Central memory CD8-positive, alpha-beta T cell (primary cell): ENCODE data around the gene ADGRL2.

Source experiments
- ATAC-seq: fragments of 150-1000 bp; cut with Tn5 transposase; replicated peaks from 2 replicates; pipeline ENCODE4 v1.10.0; 2022; ENCODE audit warnings: mild to moderate bottlenecking, moderate FRiP score, moderate number of reproducible peaks; ENCODE audit not compliant: poor library complexity, severe bottlenecking; ENCODE audit errors: extremely low read depth
- DNase-seq, 2 donors: peaks; one replicate each; pipeline ENCODE4 v3.0.0; 2021; ENCODE audit warnings: low spot score in 2 of 2
- H3K27ac Mint-ChIP-seq: one replicate; pipeline ENCODE4 v1.8.0; 2022; ENCODE audit warnings: low read depth, mild to moderate bottlenecking, moderate library complexity, mixed read lengths
- H3K27me3 Mint-ChIP-seq: one replicate; pipeline ENCODE4 v1.8.0; 2022; ENCODE audit warnings: mixed read lengths
- H3K36me3 Mint-ChIP-seq: one replicate; pipeline ENCODE4 v1.8.0; 2022; ENCODE audit warnings: mild to moderate bottlenecking, moderate library complexity, mixed read lengths; ENCODE audit not compliant: insufficient read depth
- H3K4me1 Mint-ChIP-seq: one replicate; pipeline ENCODE4 v1.8.0; 2022; ENCODE audit warnings: mixed read lengths
- H3K4me3 Mint-ChIP-seq: one replicate; pipeline ENCODE4 v1.8.0; 2022; ENCODE audit warnings: mild to moderate bottlenecking, moderate library complexity, mixed read lengths
- H3K9me3 Mint-ChIP-seq: one replicate; pipeline ENCODE4 v1.8.0; 2022; ENCODE audit warnings: mixed read lengths

Gene ADGRL2

DNA sequence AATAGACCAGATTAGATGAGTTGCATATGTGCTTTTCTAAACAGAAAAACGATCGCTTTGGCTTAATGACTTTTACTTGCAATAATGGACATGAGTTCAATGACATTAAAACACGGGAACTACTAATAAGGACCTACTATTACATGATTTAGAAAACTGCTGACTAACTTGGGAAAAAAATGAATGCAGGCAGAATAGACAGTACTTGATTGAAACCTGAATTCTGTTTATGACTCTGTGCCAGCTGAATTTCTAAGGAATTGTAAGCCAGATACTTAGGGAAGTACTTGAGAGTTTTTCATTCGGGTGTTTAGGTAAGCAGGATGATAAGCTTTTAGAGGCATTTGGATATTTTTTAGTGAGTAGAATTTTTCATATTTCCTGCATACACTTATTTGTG is 12.0 kb downstream of the ADGRL2 start:
- DNase-seq (no peak), ATAC-seq (no peak)
- Mint-ChIP-seq H3K4me3 (no peak overlapping the region), H3K27me3 (no peaks in the 10 kb centered on the region), H3K4me1 (no peaks in the 10 kb centered on the region), H3K36me3 (no peaks in the 10 kb centered on the region), H3K9me3 (peaks cover 6% of the 10 kb centered on the region), H3K27ac (no peak overlapping the region)

GRCh38 chr1:81813691-81814090 is 13.0 kb downstream of the ADGRL2 start:
- H3K4me3 Mint-ChIP-seq = no peak overlapping the region
- H3K27ac Mint-ChIP-seq = no peak overlapping the region
- no peaks in the 10 kb centered on the region for H3K27me3 Mint-ChIP-seq
- DNase-seq (no peak), ATAC-seq (no peak)
- no peaks in the 10 kb centered on the region for H3K36me3 Mint-ChIP-seq
- H3K9me3 Mint-ChIP-seq = peaks cover 10% of the 10 kb centered on the region
- H3K4me1 Mint-ChIP-seq = no peaks in the 10 kb centered on the region

DNA sequence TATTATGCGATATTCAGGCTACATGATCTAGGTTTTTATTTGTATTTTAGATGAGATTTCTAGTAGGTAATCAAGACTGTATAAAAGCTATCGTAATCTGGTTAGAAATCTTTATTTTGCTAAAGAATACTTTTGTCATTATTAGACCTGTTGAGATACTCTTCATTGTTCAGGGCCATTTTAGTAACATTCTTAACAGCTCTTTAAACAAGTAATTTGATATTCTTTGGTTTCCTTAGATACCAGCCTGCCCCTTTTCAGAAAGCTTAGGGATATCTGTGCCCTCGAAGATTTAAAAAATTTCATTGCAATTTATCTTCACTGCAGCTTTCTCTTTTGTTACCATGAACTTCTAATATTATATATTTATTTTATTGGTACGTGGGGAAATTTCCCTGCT is 18.9 kb downstream of the ADGRL2 start:
- H3K36me3 Mint-ChIP-seq = no peaks in the 10 kb centered on the region
- no peak for DNase-seq
- H3K4me3 Mint-ChIP-seq = no peak overlapping the region
- H3K27ac Mint-ChIP-seq = no peak overlapping the region
- H3K27me3 Mint-ChIP-seq = no peaks in the 10 kb centered on the region
- no peaks in the 10 kb centered on the region for H3K4me1 Mint-ChIP-seq
- peaks cover 23% of the 10 kb centered on the region for H3K9me3 Mint-ChIP-seq
- ATAC-seq = no peak

- no peaks in the 10 kb centered on the region for H3K36me3 Mint-ChIP-seq
- peaks cover 31% of the 10 kb centered on the region for H3K9me3 Mint-ChIP-seq
- DNase-seq (no peak), ATAC-seq (no peak)
- no peaks in the 10 kb centered on the region for H3K27me3 Mint-ChIP-seq
- H3K4me3 Mint-ChIP-seq = no peak overlapping the region
- no peaks in the 10 kb centered on the region for H3K4me1 Mint-ChIP-seq
- H3K27ac Mint-ChIP-seq = no peak overlapping the region
Observed at GRCh38 chr1:81820765-81821164, 20.0 kb downstream of the ADGRL2 start.

GRCh38 chr1:81823082-81823481 is 22.3 kb downstream of the ADGRL2 start:
- peaks cover 27% of the 10 kb centered on the region for H3K9me3 Mint-ChIP-seq

GRCh38 chr1:81824759-81825158 is 24.0 kb downstream of the ADGRL2 start:
- DNase-seq (no peak), ATAC-seq (no peak)
- no peak overlapping the region for H3K27ac Mint-ChIP-seq
- H3K9me3 Mint-ChIP-seq = peaks cover 17% of the 10 kb centered on the region
- no peaks in the 10 kb centered on the region for H3K36me3 Mint-ChIP-seq
- no peaks in the 10 kb centered on the region for H3K4me1 Mint-ChIP-seq
- H3K4me3 Mint-ChIP-seq = no peak overlapping the region
- H3K27me3 Mint-ChIP-seq = no peaks in the 10 kb centered on the region

More at GRCh38 chr1:81823082-81823481, 22.3 kb downstream of the ADGRL2 start:
- no peak for ATAC-seq
- Mint-ChIP-seq H3K27ac (no peak overlapping the region), H3K36me3 (no peaks in the 10 kb centered on the region), H3K27me3 (no peaks in the 10 kb centered on the region), H3K4me3 (no peak overlapping the region), H3K4me1 (no peaks in the 10 kb centered on the region)
- DNase-seq = no peak

DNA sequence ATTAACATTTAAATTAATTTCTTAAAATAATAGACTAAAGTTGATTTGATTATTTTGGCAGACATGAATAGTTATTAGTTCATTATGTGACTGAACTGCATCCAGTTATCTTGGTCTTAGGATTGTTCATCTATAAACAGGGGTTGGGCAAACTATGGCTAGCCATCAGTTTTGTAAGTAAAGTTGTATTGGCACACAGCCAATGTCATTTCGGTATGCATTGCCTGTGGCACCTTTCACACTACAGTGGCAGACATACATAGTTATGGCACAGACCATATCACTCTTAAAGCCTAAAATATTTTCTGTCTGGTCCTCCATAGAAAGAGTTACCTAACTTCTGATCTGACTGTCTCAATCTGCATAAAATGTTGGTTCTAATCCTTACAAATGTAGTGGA is 27.2 kb downstream of the ADGRL2 start:
- no peak for DNase-seq
- Mint-ChIP-seq H3K4me3 (no peak overlapping the region), H3K36me3 (no peaks in the 10 kb centered on the region), H3K27ac (no peak overlapping the region), H3K27me3 (no peaks in the 10 kb centered on the region), H3K9me3 (peaks cover 17% of the 10 kb centered on the region), H3K4me1 (no peaks in the 10 kb centered on the region)
- ATAC-seq = no peak

DNA sequence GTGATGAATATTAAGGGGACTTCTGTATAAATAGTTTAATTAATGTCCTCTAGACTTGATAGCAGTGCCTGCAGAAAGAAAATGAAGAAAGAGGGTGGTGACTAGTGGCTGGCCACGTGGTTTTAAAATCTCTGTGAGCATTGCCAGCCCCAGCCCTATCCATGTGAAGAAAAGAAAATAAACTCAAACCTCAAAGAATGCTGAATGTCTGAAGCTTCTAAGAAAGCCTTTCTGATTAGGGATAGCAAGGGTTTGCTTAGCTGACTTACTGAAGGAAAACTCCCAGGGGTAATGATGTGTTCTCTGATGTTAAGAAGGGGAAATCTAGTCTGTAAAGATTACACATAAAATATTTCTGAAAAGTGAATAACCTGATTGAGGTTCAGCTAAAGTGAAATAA is 31.8 kb downstream of the ADGRL2 start:
- Mint-ChIP-seq H3K4me3 (no peak overlapping the region), H3K27me3 (no peaks in the 10 kb centered on the region), H3K27ac (no peak overlapping the region), H3K36me3 (no peaks in the 10 kb centered on the region), H3K4me1 (no peaks in the 10 kb centered on the region), H3K9me3 (no peaks in the 10 kb centered on the region)
- ATAC-seq = no peak
- no peak for DNase-seq

DNA sequence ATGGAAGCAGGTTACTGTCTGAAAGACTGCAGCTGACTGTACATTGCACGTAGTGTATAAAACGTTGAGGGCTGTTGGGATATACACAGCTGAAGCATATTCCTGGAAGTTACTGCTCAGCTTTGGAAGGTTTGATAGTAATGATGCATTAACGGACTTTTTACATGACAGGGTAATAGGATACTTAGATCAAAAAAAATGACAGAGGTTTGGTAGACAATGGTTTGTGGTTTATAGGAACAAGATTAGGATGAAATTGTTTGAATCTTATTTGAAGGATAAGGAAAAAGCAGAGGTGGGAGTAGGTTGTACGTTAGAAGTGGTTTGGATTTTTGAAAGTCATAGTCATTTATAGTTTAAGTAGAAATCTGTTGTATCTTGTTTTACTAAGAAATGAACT is 33.0 kb downstream of the ADGRL2 start:
- Mint-ChIP-seq H3K4me3 (no peak overlapping the region), H3K27me3 (no peaks in the 10 kb centered on the region), H3K27ac (no peak overlapping the region), H3K36me3 (no peaks in the 10 kb centered on the region), H3K4me1 (no peaks in the 10 kb centered on the region), H3K9me3 (no peaks in the 10 kb centered on the region)
- DNase-seq = no peak
- no peak for ATAC-seq

DNA sequence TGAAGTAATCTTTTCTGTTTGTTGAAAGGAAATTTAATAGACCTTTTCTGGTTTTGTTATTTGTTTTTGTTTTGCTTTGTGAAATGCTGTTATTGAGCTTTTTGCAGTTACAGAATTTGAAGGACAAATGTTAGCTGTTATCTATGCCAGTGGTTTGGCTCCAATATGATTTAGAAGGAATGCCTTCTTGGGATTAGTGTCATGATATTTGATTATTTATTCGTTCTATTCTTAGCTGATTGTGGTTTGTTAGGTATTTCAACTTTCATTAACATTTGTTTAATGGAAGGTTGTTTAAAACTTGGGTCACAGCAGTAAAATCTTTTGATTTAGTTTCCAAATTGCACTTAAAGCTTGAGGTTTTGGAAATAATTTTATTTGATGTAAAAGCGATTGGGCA is 33.5 kb downstream of the ADGRL2 start:
- no peaks in the 10 kb centered on the region for H3K27me3 Mint-ChIP-seq
- no peak for ATAC-seq
- no peaks in the 10 kb centered on the region for H3K9me3 Mint-ChIP-seq
- no peak overlapping the region for H3K4me3 Mint-ChIP-seq
- H3K4me1 Mint-ChIP-seq = no peaks in the 10 kb centered on the region
- H3K27ac Mint-ChIP-seq = no peak overlapping the region
- no peaks in the 10 kb centered on the region for H3K36me3 Mint-ChIP-seq
- no peak for DNase-seq

DNA sequence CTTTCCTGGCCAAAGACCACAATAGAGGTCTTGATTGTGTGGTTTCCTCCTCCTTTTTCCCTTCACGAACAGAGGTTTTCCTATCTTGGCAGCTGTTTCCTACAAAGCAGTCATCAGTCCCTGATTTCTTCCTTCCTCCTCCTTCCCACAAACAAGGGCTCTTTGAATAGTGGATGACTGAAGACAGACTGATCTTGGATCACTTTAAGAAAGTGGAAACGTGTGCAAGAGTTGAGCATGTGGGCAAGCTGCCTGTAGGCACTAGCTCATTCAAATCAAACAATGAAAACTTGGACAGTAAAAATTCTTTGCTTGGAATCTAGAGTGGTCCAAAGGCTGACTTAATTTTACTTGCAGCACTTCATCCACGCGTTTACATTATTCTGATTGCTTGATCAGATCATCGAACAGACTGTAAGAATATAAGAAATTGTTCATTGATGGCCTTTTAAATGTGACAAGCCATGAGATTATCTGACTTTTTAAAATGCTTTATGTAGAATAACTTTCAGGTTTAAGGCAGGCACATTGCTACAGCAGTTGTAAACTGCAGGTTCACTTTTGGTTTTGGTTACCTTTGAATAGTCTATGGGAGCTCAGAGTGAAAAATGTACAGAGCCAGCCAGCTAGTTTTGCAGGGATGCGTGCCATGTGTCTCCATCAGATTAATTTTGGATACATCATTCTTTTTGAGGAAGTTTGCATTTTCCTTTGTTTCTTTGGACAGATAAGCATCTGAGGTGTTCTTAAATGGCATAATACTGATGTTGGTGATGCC is 34.4 kb downstream of the ADGRL2 start:
- no peaks in the 10 kb centered on the region for H3K4me1 Mint-ChIP-seq
- no peak overlapping the region for H3K27ac Mint-ChIP-seq
- DNase-seq (no peak), ATAC-seq (no peak)
- H3K4me3 Mint-ChIP-seq = no peak overlapping the region
- no peaks in the 10 kb centered on the region for H3K36me3 Mint-ChIP-seq
- H3K9me3 Mint-ChIP-seq = no peaks in the 10 kb centered on the region
- H3K27me3 Mint-ChIP-seq = no peaks in the 10 kb centered on the region

DNA sequence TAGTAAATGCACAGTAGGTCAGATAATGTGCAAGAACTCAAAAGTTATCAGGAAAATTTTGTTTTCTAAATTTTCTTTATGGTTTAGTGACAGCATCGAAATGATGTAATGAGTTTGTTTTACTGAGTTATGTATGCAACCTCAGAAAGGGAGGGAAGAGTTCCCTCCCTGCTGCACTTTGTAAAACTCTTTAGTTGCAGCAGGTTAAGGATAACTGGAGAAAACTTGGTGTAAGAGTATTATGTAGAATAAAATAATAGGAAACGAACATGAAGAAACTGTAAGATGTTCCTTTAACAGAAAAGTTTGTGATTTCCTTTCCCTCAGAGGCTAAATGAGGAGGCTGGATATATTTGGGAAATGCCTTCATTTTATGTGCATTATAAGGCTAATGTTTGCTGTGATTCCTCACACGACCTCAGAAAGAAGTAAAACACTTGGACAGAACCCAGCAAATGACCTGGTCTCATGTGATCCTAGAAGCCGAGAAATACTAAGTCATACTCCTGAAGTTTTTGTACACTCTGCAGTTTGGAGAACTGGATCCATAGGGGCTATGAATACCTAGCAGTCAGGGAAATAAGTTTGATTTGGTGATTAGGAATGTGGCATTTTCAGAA is 35.4 kb downstream of the ADGRL2 start:
- ATAC-seq (no peak), DNase-seq (no peak)
- Mint-ChIP-seq H3K4me3 (no peak overlapping the region), H3K4me1 (no peaks in the 10 kb centered on the region), H3K36me3 (no peaks in the 10 kb centered on the region), H3K27me3 (no peaks in the 10 kb centered on the region), H3K27ac (no peak overlapping the region), H3K9me3 (no peaks in the 10 kb centered on the region)

- no peak overlapping the region for H3K27ac Mint-ChIP-seq
- DNase-seq = no peak
- H3K27me3 Mint-ChIP-seq = no peaks in the 10 kb centered on the region
- peaks cover 6% of the 10 kb centered on the region for H3K9me3 Mint-ChIP-seq
- H3K4me3 Mint-ChIP-seq = no peak overlapping the region
- H3K4me1 Mint-ChIP-seq = no peaks in the 10 kb centered on the region
- no peak for ATAC-seq
- no peaks in the 10 kb centered on the region for H3K36me3 Mint-ChIP-seq
Observed at GRCh38 chr1:81838600-81839218, 38.0 kb downstream of the ADGRL2 start.
